Peyer's patch (tissue), 4 donors: ENCODE results near the gene CTNND1.

Source experiments
- CTCF ChIP-seq, 6 experiments: fragments of 450-650 bp in 4 of 6; fragments of 200-600 bp in 2 of 6; sonication (generic) in 1 of 6; IDR thresholded peaks; one replicate each; pipeline ENCODE4 v1.5.1; 2017 to 2019; ENCODE audit warnings: antibody characterized with exemption in 6 of 6, mild to moderate bottlenecking in 3 of 6, moderate library complexity in 1 of 6
- POLR2A ChIP-seq, 2 donors: fragments of 450-650 bp; IDR thresholded peaks; one replicate each; pipeline ENCODE4 v1.5.1; 2017; ENCODE audit warnings: antibody characterized with exemption in 2 of 2, mild to moderate bottlenecking in 2 of 2, moderate library complexity in 2 of 2

GRCh38 chr11:57778318-57779037 is 16.9 kb downstream of the CTNND1 start:
- TF ChIP-seq POLR2A (IDR thresholded peaks at IDR 0.05), result peak in 1 of 2 donors; percentile 50
- TF ChIP-seq CTCF (IDR thresholded peaks at IDR 0.05), result no peak
